Activated T-cell treated with anti-CD3 and anti-CD28 coated beads for 24 hours (primary cell): ENCODE data around the gene ERFL.
"Not testable (repeated sequence)": the region's sequence is repeated elsewhere in the genome, so short reads cannot be mapped to it uniquely, and the experiment has no call there.

ENCODE experiments used
- DNase-seq: peaks from one replicate; pipeline ENCODE4 v3.0.0-alpha.2; 2020; ENCODE audit warnings: low read depth

Gene ERFL

GRCh38 chr19:41876847-41877832 is 51.1 kb downstream of the ERFL start, which contains the start of gene CD79A:
CD79A (plus strand) TSS chr19:41877279; CDS start chr19:41877305, 26 bp downstream.
- no peak for DNase-seq

DNA sequence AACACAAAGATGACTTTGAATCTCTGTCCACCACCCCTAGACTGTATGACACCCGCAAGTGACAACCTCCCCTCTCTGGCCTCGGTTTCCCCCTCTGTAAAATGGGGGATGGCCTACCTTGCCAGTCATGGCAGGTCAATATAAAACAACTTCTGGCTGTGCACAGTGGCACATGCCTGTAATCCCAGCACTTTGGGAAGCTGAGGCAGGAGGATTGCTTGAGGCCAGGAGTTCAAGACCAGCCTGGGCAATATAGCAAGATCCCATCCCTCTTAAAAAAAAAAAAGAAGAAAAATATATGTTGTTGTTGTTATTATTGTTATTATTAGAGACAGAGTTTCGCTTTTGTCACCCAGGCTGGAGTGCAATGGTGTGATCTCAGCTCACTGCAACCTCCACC is 52.3 kb downstream of the ERFL start:
- DNase-seq: not testable (repeated sequence)

DNA sequence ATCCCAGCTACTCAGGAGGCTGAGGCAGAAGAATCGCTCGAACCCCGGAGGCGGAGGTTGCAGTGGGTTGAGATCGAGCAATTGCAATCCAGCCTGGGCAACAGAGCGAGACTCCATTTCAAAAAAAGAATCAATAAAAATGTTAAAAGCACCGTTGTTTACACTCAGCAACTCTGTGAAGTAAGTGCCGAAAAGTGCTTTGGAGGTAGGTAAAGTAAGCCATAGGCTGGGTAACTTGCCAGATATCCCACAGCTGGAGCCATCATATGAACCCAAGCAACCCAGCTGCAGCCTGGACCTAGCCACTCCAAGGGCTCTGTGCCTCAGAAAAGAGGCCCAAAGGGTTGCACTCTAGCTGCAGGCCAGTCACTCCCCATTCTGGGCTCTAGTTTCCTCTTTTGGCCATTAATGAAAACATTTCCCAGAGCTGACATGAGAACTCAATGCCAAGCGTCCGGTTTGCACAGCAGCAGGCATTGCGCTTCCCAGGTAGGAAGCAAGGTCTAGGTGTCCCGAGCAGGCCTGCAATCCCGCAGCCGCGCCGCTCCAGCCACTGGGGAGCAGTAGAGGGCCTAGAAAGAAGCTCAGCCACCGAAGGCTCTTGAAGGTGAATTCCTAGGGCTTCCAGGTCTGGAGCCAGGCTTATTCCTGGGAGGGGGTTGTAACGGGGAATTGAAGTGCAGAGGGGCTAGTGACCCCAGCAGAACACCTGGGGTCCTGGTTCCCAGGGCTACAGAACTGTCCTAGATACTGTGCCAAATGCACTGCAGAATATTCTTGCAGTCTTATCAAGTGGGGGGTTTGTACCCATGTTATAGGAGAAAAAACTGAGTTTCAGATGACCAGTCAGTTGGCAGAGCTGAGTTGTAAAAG is 55.2 kb downstream of the ERFL start:
- no peak for DNase-seq

- DNase-seq: no peak
Observed at GRCh38 chr19:41872384-41872774, 55.9 kb downstream of the ERFL start.

- no peak for DNase-seq
Observed at GRCh38 chr19:41871573-41872383, 56.5 kb downstream of the ERFL start.

DNA sequence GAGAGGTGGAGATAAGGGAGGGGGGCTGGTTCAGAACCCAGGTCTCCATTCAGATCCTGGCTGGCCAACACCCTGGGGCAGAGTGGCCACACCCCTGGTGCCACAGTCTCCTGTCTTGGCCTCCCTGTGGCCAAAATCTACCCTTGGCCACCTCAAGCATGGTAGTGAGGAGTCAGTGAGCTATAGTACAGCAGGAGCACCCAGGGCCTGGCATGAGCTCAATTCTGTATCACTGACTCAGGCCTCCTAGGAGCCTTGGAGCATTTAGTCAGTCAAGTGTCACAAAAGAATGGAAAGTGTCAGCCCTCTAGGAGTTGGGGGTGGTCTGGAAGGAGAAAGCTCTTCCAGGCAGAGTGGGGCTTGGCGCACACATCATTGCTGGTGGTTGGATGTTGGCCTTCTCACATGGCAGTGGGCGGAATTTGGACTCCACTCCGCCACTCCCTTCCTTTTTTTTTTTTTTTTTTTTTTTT is 57.8 kb downstream of the ERFL start:
- no peak for DNase-seq

- DNase-seq: no peak
Observed at GRCh38 chr19:41869374-41869955, 58.8 kb downstream of the ERFL start.

- no peak for DNase-seq
Observed at GRCh38 chr19:41868989-41869300, 59.3 kb downstream of the ERFL start.

GRCh38 chr19:41868120-41868988 is 59.9 kb downstream of the ERFL start:
- DNase-seq: no peak

DNA sequence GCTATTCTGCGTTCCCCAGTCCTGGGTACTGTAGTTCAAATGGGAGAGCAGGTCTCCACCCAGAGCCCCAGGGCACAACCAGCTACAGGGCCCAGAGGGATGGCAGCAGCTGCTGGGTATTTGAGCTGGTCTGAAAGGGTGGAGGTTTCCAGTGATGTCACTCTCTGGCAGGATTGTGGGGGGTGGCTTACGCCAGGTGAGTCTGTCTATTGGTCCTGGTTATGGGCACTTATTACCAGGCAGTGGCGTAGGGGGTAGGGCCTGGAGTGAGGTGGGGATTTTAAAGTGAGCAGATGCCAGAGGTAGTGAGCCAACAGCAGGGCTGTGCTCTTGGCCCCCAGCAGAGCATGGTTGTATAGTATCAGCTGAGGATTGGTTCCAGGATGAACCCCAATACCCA is 62.0 kb downstream of the ERFL start:
- no peak for DNase-seq

DNA sequence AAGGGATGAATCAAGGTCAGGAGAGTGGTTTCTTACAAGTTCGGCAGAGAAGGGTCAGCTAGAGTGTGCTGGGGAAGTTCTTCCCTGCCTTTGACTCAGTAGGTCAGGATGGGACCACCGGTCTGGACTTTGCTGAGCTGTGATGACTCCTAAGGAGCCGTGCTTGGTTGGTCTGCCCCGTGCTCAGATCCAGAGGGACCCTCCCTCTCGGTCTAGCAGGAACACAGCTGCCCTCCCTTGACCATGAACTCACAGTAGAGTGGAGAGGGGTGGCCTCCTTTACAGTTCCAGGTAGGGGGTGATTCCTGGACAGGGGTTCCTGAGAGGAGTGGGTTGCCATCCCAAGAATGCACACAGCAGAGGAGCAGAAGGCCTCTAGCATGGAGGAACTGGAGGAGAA is 63.9 kb downstream of the ERFL start:
- DNase-seq: no peak

GRCh38 chr19:41863209-41863931 is 64.9 kb downstream of the ERFL start:
- no peak for DNase-seq

- no peak for DNase-seq
Observed at GRCh38 chr19:41862445-41862986, 65.7 kb downstream of the ERFL start.

DNA sequence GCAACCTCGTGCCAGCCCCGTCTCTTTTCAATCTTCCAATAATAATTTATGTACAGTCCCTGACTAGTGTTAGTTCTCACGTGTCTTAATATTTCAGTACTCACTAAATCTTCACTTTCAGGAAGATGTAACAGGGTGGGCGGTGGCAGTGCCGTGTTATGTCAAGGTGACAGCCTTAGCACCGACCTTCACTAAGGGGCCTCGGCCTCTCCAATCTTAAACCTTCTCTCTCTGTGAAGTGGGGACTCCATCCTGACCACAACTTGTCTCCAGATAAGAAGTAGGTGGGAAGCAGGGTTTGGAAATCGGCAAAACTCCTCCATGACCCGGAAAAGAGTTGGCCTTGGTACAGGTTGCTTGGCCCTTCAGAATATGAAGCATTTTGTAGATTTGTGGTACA is 66.4 kb downstream of the ERFL start:
- no peak for DNase-seq

DNA sequence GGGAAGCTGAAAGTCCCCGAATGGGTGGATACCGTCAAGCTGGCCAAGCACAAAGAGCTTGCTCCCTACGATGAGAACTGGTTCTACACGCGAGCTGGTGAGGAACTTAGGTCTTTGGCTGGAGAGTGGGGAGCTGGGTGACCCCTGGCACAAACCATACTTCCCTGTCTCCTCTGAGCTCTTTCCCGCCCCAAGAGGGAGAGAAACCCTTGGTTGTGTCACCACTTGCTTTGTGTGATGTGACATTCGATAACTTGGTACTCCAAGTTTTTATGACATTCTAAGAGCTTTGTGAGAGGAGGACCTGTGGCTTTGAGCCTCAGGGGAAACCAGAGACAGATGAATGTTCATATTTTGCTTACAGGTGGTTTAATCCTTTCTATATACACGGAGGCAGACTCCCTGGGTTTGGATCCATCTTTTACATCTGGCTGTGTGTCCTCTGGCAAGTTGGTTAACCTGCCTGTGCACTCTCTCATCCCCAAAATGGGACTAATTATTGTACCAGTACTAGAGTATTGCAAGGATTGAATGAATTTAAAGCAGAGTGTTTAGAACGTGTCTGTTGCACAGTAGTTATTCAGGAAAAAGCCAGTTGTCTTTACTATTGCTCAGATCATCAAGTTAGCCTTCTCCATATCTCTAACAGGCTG is 67.0 kb downstream of the ERFL start:
- DNase-seq: no peak

- DNase-seq: no peak
Observed at GRCh38 chr19:41860419-41861115, 67.7 kb downstream of the ERFL start.

DNA sequence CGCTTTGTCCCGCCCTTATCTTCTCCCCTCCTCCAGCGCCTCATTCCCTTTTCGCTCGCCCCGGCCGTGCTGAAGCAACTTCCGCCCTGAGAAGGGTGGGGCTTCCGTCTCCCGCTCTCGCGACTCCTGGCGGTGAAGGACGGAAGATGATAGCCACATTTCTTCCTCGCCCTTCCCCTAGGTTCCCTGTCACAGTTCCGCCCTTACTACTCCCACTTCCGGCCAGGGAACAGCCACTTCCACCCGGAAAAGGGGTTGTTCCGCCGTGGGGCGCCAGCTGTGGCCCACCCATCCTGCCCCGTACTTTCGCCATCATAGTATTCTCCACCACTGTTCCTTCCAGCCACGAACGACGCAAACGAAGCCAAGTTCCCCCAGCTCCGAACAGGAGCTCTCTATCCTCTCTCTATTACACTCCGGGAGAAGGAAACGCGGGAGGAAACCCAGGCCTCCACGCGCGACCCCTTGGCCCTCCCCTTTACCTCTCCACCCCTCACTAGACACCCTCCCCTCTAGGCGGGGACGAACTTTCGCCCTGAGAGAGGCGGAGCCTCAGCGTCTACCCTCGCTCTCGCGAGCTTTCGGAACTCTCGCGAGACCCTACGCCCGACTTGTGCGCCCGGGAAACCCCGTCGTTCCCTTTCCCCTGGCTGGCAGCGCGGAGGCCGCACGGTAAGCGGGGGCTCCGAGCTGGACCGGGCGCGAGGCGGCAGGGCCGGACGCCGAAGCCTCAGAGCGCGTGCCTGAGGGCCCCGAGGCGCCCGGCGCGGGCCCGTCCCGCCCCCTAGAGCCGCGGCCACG is 68.4 kb downstream of the ERFL start, which contains the start of gene RPS19:
Gene RPS19, plus strand, starts transcription at position 638 of the 801 bp plus-strand sequence. CDS start 520 bp downstream, outside the sequence.
- peak; percentile 98 for DNase-seq
